ENCODE measurements around the gene SOX5.

The SOX5 gene

GRCh38 chr12:23503544-23503943, 445.9 kb downstream of the SOX5 start:
- H3K4me2 ChIP-seq (ENCODE audit: low read depth, low read length, poor library complexity, severe bottlenecking): no peak overlapping the region
- H3K36me3 ChIP-seq (ENCODE audit: insufficient read depth, low read length): no peaks in the 10 kb centered on the region
- no peaks in the 10 kb centered on the region for H3F3A ChIP-seq (ENCODE audit: low read depth)
- H3K9ac ChIP-seq (ENCODE audit: low read depth, low read length, poor library complexity, severe bottlenecking): no peak overlapping the region
- TF ChIP-seq EZH2phosphoT487 (IDR thresholded peaks at IDR 0.05; ENCODE audit: borderline replicate concordance): no peak
- no peak for TF ChIP-seq CTCF (conservative IDR thresholded peaks at IDR 0.05; ENCODE audit: low read length)
- H4K20me1 ChIP-seq (ENCODE audit: insufficient read depth, low read length, poor library complexity, severe bottlenecking): no peaks in the 10 kb centered on the region
- no peaks in the 10 kb centered on the region for H3K9me2 ChIP-seq (replicated peaks; ENCODE audit: low read depth, low read length)
- H3K4me1 ChIP-seq (ENCODE audit: insufficient read depth, low read length, poor library complexity, severe bottlenecking): no peaks in the 10 kb centered on the region
- H2AFZ ChIP-seq (ENCODE audit: low read length): no peak overlapping the region
- no peaks in the 10 kb centered on the region for H3K27me3 ChIP-seq (ENCODE audit: insufficient read depth, low read length, poor library complexity, severe bottlenecking)
- no peaks in the 10 kb centered on the region for H3K79me2 ChIP-seq (ENCODE audit: insufficient read depth, low read length)
- H3K4me3 ChIP-seq (ENCODE audit: low read length, poor library complexity, severe bottlenecking): no peak overlapping the region
- no peaks in the 10 kb centered on the region for H3K9me3 ChIP-seq (ENCODE audit: insufficient read depth, low read depth, low read length)

- no peaks in the 10 kb centered on the region for H3K79me2 ChIP-seq (ENCODE audit: insufficient read depth, low read length)
- no peak overlapping the region for H2AFZ ChIP-seq (ENCODE audit: low read length)
- TF ChIP-seq EZH2phosphoT487 (IDR thresholded peaks at IDR 0.05; ENCODE audit: borderline replicate concordance) (no peak), CTCF (conservative IDR thresholded peaks at IDR 0.05; ENCODE audit: low read length) (no peak)
- H3K9me3 ChIP-seq (ENCODE audit: insufficient read depth, low read depth, low read length): no peaks in the 10 kb centered on the region
- no peaks in the 10 kb centered on the region for H3K36me3 ChIP-seq (ENCODE audit: insufficient read depth, low read length)
- H3K9me2 ChIP-seq (replicated peaks; ENCODE audit: low read depth, low read length): no peaks in the 10 kb centered on the region
- H3K4me1 ChIP-seq (ENCODE audit: insufficient read depth, low read length, poor library complexity, severe bottlenecking): no peaks in the 10 kb centered on the region
- H3K9ac ChIP-seq (ENCODE audit: low read depth, low read length, poor library complexity, severe bottlenecking): no peak overlapping the region
- H3K4me3 ChIP-seq (ENCODE audit: low read length, poor library complexity, severe bottlenecking): no peak overlapping the region
- no peaks in the 10 kb centered on the region for H3K27me3 ChIP-seq (ENCODE audit: insufficient read depth, low read length, poor library complexity, severe bottlenecking)
- H3F3A ChIP-seq (ENCODE audit: low read depth): no peaks in the 10 kb centered on the region
- no peaks in the 10 kb centered on the region for H4K20me1 ChIP-seq (ENCODE audit: insufficient read depth, low read length, poor library complexity, severe bottlenecking)
- H3K4me2 ChIP-seq (ENCODE audit: low read depth, low read length, poor library complexity, severe bottlenecking): no peak overlapping the region
Observed at GRCh38 chr12:23502259-23502658, 447.2 kb downstream of the SOX5 start.

GRCh38 chr12:23495472-23495871, 454.0 kb downstream of the SOX5 start:
- no peaks in the 10 kb centered on the region for H3K79me2 ChIP-seq (ENCODE audit: insufficient read depth, low read length)
- no peaks in the 10 kb centered on the region for H3K36me3 ChIP-seq (ENCODE audit: insufficient read depth, low read length)
- H3K27me3 ChIP-seq (ENCODE audit: insufficient read depth, low read length, poor library complexity, severe bottlenecking): no peaks in the 10 kb centered on the region
- no peak overlapping the region for H3K4me3 ChIP-seq (ENCODE audit: low read length, poor library complexity, severe bottlenecking)
- H3K9me3 ChIP-seq (ENCODE audit: insufficient read depth, low read depth, low read length): no peaks in the 10 kb centered on the region
- no peak overlapping the region for H2AFZ ChIP-seq (ENCODE audit: low read length)
- no peaks in the 10 kb centered on the region for H3F3A ChIP-seq (ENCODE audit: low read depth)
- no peaks in the 10 kb centered on the region for H4K20me1 ChIP-seq (ENCODE audit: insufficient read depth, low read length, poor library complexity, severe bottlenecking)
- no peak overlapping the region for H3K4me2 ChIP-seq (ENCODE audit: low read depth, low read length, poor library complexity, severe bottlenecking)
- H3K9ac ChIP-seq (ENCODE audit: low read depth, low read length, poor library complexity, severe bottlenecking): no peak overlapping the region
- no peaks in the 10 kb centered on the region for H3K9me2 ChIP-seq (replicated peaks; ENCODE audit: low read depth, low read length)
- TF ChIP-seq EZH2phosphoT487 (IDR thresholded peaks at IDR 0.05; ENCODE audit: borderline replicate concordance): no peak
- no peak for TF ChIP-seq CTCF (conservative IDR thresholded peaks at IDR 0.05; ENCODE audit: low read length)
- no peaks in the 10 kb centered on the region for H3K4me1 ChIP-seq (ENCODE audit: insufficient read depth, low read length, poor library complexity, severe bottlenecking)
